Astrocyte (in vitro differentiated cells and primary cell): ENCODE measurements around the gene GPC5. TPM values are rescaled to one million over a fixed set of nuclear protein-coding genes. Genes with fewer than 3 reads are reported as not detected.

Experiments used
- DNase-seq: peaks from one replicate; pipeline ENCODE4 v3.0.0-alpha.2; 2010; ENCODE audit warnings: low read depth
- FAIRE-seq: peaks from 2 replicates; lab custom pipeline; 2011; peaks lifted over from hg19 to GRCh38; lab: Jason Lieb, UNC
- H2AFZ ChIP-seq: 2 replicates; pipeline ENCODE4 v1.6.0; 2012; ENCODE audit warnings: low read depth, low read length, inconsistent platforms
- H3K27ac ChIP-seq: 2 replicates; pipeline ENCODE4 v1.5.1; 2011; ENCODE audit warnings: low read depth, low read length, inconsistent platforms
- H3K27me3 ChIP-seq: 2 replicates; pipeline ENCODE4 v1.6.0; 2011; ENCODE audit warnings: low read length, inconsistent platforms; ENCODE audit not compliant: insufficient read depth
- H3K36me3 ChIP-seq: 2 replicates; pipeline ENCODE4 v1.5.1; 2011; ENCODE audit warnings: low read length, inconsistent platforms; ENCODE audit not compliant: insufficient read depth
- H3K4me1 ChIP-seq: 2 replicates; pipeline ENCODE4 v1.5.1; 2011; ENCODE audit warnings: low read length, inconsistent platforms; ENCODE audit not compliant: insufficient read depth
- H3K4me2 ChIP-seq: 2 replicates; pipeline ENCODE4 v1.6.0; 2012; ENCODE audit warnings: low read length, inconsistent platforms
- H3K4me3 ChIP-seq: 2 replicates; pipeline ENCODE4 v1.5.1; 2011; ENCODE audit warnings: low read depth, mild to moderate bottlenecking, low read length, inconsistent platforms; ENCODE audit not compliant: insufficient read depth
- H3K79me2 ChIP-seq: 2 replicates; pipeline ENCODE4 v1.6.0; 2012; ENCODE audit warnings: mild to moderate bottlenecking, low read length, inconsistent platforms; ENCODE audit not compliant: insufficient read depth
- H3K9ac ChIP-seq: 2 replicates; pipeline ENCODE4 v1.6.0; 2012; ENCODE audit warnings: mild to moderate bottlenecking, low read length, inconsistent platforms
- H3K9me3 ChIP-seq: 2 replicates; pipeline ENCODE4 v1.5.1; 2012; ENCODE audit warnings: low read depth, mild to moderate bottlenecking, low read length, inconsistent platforms; ENCODE audit not compliant: insufficient read depth
- H4K20me1 ChIP-seq: 2 replicates; pipeline ENCODE4 v1.6.0; 2012; ENCODE audit warnings: low read length, inconsistent platforms; ENCODE audit not compliant: insufficient read depth
- H3K27ac Mint-ChIP-seq: one replicate; pipeline ENCODE4 v1.8.0; 2021; ENCODE audit warnings: mild to moderate bottlenecking, mixed read lengths; ENCODE audit not compliant: unreplicated experiment
- H3K27me3 Mint-ChIP-seq: one replicate; pipeline ENCODE4 v1.8.0; 2021; ENCODE audit warnings: low read depth, mixed read lengths; ENCODE audit not compliant: unreplicated experiment
- H3K36me3 Mint-ChIP-seq: one replicate; pipeline ENCODE4 v1.8.0; 2021; ENCODE audit warnings: low read depth, mixed read lengths; ENCODE audit not compliant: unreplicated experiment
- H3K4me1 Mint-ChIP-seq: one replicate; pipeline ENCODE4 v1.8.0; 2021; ENCODE audit warnings: low read depth, mixed read lengths; ENCODE audit not compliant: unreplicated experiment
- H3K4me3 Mint-ChIP-seq: one replicate; pipeline ENCODE4 v1.8.0; 2021; ENCODE audit warnings: mild to moderate bottlenecking, moderate library complexity, mixed read lengths; ENCODE audit not compliant: unreplicated experiment
- H3K9me3 Mint-ChIP-seq: one replicate; pipeline ENCODE4 v1.8.0; 2021; ENCODE audit warnings: mild to moderate bottlenecking, mixed read lengths; ENCODE audit not compliant: unreplicated experiment
- CTCF ChIP-seq: IDR thresholded peaks from 2 replicates; pipeline ENCODE4 v1.5.1; 2011; ENCODE audit warnings: low read depth, mild to moderate bottlenecking, inconsistent platforms, low read length, moderate library complexity; ENCODE audit not compliant: insufficient read depth
- EZH2 ChIP-seq: IDR thresholded peaks from 2 replicates; pipeline ENCODE4 v1.6.1; 2012; ENCODE audit warnings: mild to moderate bottlenecking, low read length, inconsistent platforms; ENCODE audit not compliant: insufficient read depth
- total RNA-seq: library from RNA; stranded (reverse); gene quantifications from 2 replicates; pipeline ENCODE4 v1.2.1, GENCODE V29; 2021

Gene GPC5
- total RNA-seq, 1 donor from 2014 or later = 1.1 TPM

- Histone ChIP-seq H2AFZ (no peak overlapping the region), H3K9ac (no peak overlapping the region), H3K36me3 (no peaks in the 10 kb centered on the region), H3K4me2 (no peak overlapping the region), H3K27me3 (no peaks in the 10 kb centered on the region), H3K9me3 (no peaks in the 10 kb centered on the region), H4K20me1 (no peaks in the 10 kb centered on the region), H3K4me3 (no peak overlapping the region), H3K27ac (no peak overlapping the region), H3K4me1 (no peaks in the 10 kb centered on the region), H3K79me2 (no peaks in the 10 kb centered on the region)
- Mint-ChIP-seq H3K27ac (no peak overlapping the region), H3K9me3 (peaks cover 2% of the 10 kb centered on the region), H3K27me3 (no peaks in the 10 kb centered on the region), H3K4me3 (no peak overlapping the region), H3K4me1 (peaks cover 2% of the 10 kb centered on the region), H3K36me3 (no peaks in the 10 kb centered on the region)
- TF ChIP-seq EZH2 (no peak), CTCF (no peak)
- DNase-seq (no peak), FAIRE-seq (no peak)
Observed at GRCh38 chr13:91773591-91774227, 375.3 kb downstream of the GPC5 start.

GRCh38 chr13:91774397-91774796 is 376.0 kb downstream of the GPC5 start:
- H3K4me2 ChIP-seq = no peak overlapping the region
- H3K27ac Mint-ChIP-seq = no peak overlapping the region
- no peak overlapping the region for H2AFZ ChIP-seq
- H3K27ac ChIP-seq = no peak overlapping the region
- H4K20me1 ChIP-seq = no peaks in the 10 kb centered on the region
- no peaks in the 10 kb centered on the region for H3K36me3 ChIP-seq
- no peak for FAIRE-seq
- peaks cover 2% of the 10 kb centered on the region for H3K9me3 Mint-ChIP-seq
- H3K9ac ChIP-seq = no peak overlapping the region
- no peaks in the 10 kb centered on the region for H3K79me2 ChIP-seq
- no peak overlapping the region for H3K4me3 Mint-ChIP-seq
- no peaks in the 10 kb centered on the region for H3K4me1 ChIP-seq
- H3K27me3 ChIP-seq = no peaks in the 10 kb centered on the region
- H3K4me3 ChIP-seq = no peak overlapping the region
- peaks cover 2% of the 10 kb centered on the region for H3K4me1 Mint-ChIP-seq
- no peak for TF ChIP-seq CTCF
- no peak for TF ChIP-seq EZH2
- no peaks in the 10 kb centered on the region for H3K9me3 ChIP-seq
- no peak for DNase-seq
- H3K36me3 Mint-ChIP-seq = no peaks in the 10 kb centered on the region
- H3K27me3 Mint-ChIP-seq = no peaks in the 10 kb centered on the region

GRCh38 chr13:91776611-91777193 is 378.3 kb downstream of the GPC5 start:
- no peak for TF ChIP-seq EZH2
- TF ChIP-seq CTCF = no peak
- Mint-ChIP-seq H3K36me3 (no peaks in the 10 kb centered on the region), H3K9me3 (peaks cover 2% of the 10 kb centered on the region), H3K27me3 (no peaks in the 10 kb centered on the region), H3K4me3 (no peak overlapping the region), H3K27ac (no peak overlapping the region), H3K4me1 (no peaks in the 10 kb centered on the region)
- H2AFZ ChIP-seq = no peak overlapping the region
- no peaks in the 10 kb centered on the region for H3K36me3 ChIP-seq
- H3K79me2 ChIP-seq = no peaks in the 10 kb centered on the region
- no peaks in the 10 kb centered on the region for H3K27me3 ChIP-seq
- no peaks in the 10 kb centered on the region for H3K4me1 ChIP-seq
- no peak overlapping the region for H3K4me2 ChIP-seq
- DNase-seq (no peak), FAIRE-seq (no peak)
- H4K20me1 ChIP-seq = no peaks in the 10 kb centered on the region
- no peak overlapping the region for H3K9ac ChIP-seq
- no peaks in the 10 kb centered on the region for H3K9me3 ChIP-seq
- H3K4me3 ChIP-seq = no peak overlapping the region
- no peak overlapping the region for H3K27ac ChIP-seq
